ENCODE measurements around the gene OGDH.

DNA sequence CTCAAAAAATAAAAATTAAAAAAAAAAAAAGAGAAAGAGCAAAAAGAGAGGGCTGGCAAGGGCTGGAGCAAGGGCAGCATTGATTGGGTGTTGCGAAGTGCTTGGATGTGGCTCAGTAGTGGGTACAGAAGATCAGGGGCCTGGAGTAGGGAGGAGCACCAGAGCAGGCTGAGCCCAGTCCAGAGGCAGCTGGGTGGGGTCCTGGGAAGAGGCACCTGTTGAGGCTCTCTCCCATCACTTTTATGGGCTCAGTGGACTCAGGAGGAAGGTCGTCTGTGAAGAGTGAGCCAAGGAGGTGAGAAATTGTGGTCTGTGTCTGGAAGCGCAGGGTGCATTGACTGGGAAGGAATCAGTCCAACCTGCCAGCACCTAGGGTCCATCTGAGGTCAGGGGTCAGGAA is 130.5 kb downstream of the OGDH start:
- TF ChIP-seq CEBPB (IDR thresholded peaks at IDR 0.05; ENCODE audit: borderline replicate concordance, low read depth, low read length) = no peak
- TF ChIP-seq, protein P1, sequence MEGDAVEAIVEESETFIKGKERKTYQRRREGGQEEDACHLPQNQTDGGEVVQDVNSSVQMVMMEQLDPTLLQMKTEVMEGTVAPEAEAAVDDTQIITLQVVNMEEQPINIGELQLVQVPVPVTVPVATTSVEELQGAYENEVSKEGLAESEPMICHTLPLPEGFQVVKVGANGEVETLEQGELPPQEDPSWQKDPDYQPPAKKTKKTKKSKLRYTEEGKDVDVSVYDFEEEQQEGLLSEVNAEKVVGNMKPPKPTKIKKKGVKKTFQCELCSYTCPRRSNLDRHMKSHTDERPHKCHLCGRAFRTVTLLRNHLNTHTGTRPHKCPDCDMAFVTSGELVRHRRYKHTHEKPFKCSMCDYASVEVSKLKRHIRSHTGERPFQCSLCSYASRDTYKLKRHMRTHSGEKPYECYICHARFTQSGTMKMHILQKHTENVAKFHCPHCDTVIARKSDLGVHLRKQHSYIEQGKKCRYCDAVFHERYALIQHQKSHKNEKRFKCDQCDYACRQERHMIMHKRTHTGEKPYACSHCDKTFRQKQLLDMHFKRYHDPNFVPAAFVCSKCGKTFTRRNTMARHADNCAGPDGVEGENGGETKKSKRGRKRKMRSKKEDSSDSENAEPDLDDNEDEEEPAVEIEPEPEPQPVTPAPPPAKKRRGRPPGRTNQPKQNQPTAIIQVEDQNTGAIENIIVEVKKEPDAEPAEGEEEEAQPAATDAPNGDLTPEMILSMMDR (CRISPR knock-in tag; IDR thresholded peaks at IDR 0.05) = no peak
- no peak for TF ChIP-seq MEIS1 (CRISPR knock-in tag; IDR thresholded peaks at IDR 0.05; ENCODE audit: borderline replicate concordance)
- no peak for TF ChIP-seq ZNF713 (CRISPR knock-in tag; IDR thresholded peaks at IDR 0.05)
- TF ChIP-seq NFRKB (IDR thresholded peaks at IDR 0.05) = no peak
- no peak for TF ChIP-seq HMG20B (CRISPR knock-in tag; conservative IDR thresholded peaks at IDR 0.05)
- TF ChIP-seq, protein P2, sequence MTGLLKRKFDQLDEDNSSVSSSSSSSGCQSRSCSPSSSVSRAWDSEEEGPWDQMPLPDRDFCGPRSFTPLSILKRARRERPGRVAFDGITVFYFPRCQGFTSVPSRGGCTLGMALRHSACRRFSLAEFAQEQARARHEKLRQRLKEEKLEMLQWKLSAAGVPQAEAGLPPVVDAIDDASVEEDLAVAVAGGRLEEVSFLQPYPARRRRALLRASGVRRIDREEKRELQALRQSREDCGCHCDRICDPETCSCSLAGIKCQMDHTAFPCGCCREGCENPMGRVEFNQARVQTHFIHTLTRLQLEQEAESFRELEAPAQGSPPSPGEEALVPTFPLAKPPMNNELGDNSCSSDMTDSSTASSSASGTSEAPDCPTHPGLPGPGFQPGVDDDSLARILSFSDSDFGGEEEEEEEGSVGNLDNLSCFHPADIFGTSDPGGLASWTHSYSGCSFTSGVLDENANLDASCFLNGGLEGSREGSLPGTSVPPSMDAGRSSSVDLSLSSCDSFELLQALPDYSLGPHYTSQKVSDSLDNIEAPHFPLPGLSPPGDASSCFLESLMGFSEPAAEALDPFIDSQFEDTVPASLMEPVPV (CRISPR knock-in tag; IDR thresholded peaks at IDR 0.05) = no peak
